ENCODE data around the gene LRRC26.
"Not testable (repeated sequence)": the region's sequence is repeated elsewhere in the genome, so short reads cannot be mapped to it uniquely, and the experiment has no call there.

LRRC26 gene

DNA sequence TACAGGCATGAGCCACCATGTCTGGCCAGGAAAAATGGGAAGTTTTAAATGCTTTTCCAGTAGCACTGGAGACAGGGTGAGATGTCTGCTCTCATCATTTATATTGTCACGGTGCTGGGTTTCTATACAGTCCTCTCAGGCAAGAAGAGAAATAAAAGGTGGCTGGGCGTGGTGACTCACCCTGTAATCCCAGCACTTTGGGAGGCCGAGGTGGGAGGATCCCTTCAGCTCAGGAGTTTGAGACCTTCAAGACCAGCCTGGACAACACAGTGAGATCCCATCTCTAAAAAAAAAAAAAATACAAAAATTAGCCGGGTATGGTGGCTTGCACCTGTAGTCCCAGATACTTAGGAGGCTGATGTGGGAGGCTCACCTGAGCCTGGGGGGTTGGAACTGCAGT is 35.7 kb downstream of the LRRC26 start:
- no peak for DNase-seq

DNA sequence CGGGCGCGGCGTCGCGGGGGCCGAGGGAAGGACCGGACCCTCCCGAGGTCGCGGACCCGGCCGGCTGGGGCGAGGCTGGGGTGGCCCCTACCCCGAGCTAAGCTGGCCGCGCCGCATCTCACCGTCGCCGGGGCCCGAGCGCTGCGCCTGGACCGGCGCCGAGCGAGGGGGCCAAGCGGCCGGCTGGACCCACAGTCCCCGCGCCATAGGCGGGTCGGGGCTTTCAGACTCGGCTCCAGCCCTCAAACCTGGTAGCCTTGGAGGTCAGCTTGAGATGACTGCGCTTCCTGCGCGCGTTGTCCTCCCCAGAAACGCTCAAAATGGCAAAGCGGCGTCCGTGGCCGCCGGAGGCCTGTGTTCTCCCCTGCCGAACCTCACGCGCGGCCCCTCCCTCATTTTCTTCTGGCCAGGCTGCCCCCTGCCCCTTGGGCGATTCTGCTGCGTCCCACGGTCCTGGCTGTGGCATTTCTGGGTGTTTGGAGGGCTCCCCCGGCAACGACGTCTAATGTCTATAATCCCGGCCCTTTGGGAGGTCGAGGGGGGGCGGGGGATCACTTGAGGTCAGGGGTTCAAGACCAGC is 39.6 kb downstream of the LRRC26 start:
- no peak for DNase-seq

DNA sequence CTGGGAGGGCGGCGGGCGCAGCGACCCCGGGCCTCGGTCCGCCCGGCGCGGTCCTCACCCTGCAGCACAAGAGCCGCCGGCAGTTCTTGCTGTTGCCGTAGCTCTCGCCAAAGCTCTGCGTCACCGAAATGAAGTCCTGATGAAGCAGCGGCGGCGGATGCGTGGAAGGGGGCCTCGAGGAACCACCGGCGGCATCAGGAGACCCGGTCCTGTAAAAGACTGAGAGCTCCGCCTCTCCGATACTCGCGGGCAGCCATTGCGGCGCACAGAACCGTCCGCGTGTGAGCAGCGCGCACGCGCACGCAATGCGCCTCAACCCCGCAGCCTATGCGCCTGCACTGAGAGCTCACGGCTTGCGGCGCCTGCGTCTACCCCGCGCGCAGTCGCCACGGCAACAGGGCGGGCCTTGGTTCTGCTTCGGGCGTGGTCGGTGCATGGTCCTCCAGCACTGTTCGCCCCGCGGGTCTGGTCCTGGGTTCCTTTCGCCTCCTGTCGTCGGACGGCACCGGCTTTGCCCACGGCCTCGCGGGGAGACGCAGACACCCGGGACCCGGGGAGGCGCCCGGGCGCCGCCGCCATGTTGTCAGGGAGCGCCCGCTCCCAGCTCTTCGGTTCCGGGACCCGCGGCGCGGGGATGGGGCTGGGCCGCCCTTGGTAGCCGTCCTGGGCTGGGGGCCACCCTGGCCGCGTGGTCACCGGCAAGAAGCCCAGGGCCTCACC is 40.2 kb downstream of the LRRC26 start:
- peak; percentile 92 to 96 (median 95) for DNase-seq

DNA sequence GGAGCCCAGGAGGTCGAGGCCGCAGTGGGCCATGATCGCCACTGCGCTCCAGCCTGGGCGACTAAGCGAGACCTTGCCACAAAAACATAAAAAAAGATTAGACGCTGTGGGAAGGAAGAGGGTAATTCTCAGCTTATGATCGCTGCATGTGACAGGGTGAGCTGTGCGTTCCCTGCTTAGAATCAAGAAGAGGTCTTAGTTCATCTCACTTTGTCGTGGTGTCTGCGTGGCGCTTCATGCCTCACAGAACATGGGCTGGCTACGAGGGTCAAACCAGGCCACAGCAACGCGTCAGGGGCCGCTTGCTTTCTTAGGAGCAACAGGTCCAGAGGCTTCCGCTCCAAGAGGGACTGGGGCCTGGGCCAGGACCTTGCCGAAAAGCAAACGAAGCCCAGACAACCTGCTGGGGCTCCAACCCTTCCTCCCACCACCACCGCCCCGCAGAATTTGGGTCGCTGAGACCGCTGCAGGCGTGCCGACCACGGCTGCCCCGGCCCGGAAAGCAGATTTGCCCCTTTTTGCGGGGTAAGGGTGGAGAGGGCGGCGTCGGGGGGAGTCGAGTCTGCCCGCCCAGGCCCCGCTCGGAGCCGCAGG is 40.9 kb downstream of the LRRC26 start:
- DNase-seq = no peak

DNA sequence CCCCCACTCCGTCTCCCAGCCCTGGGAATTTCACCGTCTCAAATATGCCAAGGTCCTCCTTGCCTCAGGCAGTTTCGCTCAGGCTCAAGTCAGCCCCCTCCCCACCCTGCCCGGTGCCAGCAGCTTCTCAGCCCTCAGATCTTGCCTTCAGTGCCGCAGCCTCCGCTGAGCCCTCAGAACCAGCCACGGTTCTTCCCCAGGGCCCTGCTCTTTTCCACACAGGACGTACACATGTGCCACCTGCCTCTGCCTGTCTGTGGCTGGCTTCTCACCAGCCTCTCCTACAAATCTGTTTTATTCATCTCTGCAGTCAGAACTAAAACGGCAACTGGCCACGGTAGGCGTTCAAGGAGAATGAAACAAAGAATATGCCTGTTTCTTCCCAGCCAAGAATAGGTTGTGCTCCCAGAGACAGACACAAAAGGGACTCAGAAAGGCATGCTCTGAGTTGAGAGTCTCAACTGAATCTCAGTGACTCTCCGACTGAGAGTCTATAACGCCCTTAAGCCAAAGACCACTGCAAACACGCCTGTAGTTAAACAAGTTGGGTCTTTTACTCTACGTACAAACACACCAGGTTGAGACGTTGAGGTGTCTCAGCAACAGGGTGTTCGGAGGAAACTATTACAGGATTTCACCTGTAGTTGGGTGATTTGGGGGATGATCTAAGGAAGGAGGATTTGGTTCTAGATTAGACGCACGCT is 41.5 kb downstream of the LRRC26 start:
- DNase-seq = no peak

DNA sequence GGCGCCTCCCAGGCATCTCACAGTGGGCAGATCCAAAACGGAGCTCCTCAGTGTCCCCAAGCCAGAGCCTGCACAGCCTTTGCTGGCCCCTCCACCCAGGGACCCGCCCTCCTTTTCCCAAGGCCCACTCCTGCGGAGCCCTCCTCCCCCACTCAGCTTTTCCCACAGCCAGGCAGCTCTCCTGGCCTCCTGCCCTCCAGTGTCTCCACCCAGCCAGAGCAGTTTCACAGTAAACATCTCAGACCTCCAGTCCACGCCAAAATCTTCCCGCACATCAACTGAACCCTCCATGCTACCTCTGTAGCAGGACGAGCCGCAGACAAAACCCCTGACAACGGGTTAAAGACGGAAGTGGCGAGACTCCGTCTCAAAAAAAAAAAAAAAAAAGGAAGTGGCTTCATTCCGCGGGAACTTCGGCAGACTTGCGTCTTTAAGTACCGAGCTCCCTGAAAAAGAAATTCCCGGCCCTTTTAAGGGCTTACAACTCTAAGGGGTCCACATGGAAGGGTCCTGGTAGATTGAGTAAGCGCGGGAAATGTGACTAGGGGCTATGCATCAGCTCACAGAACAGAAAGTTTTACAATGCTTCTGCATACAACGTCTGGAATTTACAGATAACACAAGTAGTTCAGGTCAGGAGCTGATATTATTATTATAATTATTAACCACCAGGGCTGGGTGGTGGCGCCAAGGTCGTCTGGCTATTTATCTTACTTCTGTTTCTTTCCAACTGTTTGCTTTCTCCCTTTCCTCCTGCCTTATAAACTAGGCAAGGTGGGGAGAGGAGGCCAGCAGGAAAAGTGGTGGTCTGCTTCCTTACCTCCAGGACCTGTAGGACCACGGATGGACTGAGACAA is 42.3 kb downstream of the LRRC26 start:
- DNase-seq = peak; percentile 75 to 81 (median 81)

DNA sequence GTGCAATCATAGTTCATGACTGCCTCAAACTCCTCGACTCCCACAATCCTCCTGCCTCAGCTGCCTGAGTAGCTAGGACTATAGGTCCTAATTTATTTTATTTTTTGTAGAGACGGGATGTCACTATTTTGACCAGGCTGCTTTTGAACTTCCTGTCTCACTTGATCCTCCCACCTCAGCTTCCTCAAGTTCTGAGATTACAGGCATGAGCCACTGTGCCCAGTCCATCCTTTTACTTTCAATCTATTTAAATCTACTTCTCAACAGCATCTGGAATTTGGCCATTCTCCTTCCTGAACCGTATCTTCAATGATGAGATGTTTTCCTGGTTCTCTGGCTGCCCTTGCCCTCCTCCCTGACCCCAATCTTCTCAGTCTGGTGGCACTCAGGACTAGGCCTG is 43.1 kb downstream of the LRRC26 start:
- peak in 2 of 3 donors; percentile 35 to 37 for DNase-seq

DNA sequence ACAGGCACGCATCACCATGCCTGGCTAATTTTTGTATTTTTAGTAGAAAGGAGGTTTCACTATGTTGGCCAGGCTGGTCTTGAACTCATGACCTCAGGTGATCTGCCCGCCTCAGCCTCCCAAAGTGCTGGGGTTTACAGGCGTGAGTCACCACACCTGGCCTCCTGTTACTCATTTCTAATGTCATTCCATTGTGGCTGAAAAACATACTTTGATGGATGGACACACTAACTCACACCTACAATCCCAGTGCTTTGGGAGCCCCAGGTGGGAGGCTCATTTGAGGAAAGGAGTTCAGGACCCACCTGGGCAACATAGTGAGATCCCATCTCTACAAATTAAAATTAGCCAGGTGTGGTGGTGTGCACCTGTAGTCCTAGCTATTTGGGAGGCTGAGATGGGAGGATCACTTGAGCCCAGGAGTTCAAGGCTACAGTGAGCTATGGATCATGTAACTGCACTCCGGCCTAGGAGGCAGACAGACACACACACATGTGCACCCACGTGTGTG is 45.8 kb downstream of the LRRC26 start:
- not testable (repeated sequence) for DNase-seq

DNA sequence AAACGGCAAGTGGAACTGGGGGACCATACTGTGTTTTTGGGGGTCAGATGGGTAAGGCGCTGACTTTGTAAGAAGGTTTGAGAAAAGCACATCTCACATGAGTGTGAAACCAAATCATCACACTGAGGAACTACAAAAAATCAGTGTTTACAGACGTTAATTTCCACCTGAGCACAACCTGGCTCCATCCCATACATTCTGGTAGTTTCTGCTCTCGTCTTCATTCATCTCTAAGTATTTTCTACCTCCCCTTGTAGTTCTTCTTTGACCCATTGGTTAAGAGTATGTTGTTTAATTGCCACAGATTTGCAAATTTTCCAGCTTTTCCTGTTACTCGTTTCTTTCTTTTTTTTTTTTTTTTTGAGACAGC is 46.4 kb downstream of the LRRC26 start:
- no peak for DNase-seq

DNA sequence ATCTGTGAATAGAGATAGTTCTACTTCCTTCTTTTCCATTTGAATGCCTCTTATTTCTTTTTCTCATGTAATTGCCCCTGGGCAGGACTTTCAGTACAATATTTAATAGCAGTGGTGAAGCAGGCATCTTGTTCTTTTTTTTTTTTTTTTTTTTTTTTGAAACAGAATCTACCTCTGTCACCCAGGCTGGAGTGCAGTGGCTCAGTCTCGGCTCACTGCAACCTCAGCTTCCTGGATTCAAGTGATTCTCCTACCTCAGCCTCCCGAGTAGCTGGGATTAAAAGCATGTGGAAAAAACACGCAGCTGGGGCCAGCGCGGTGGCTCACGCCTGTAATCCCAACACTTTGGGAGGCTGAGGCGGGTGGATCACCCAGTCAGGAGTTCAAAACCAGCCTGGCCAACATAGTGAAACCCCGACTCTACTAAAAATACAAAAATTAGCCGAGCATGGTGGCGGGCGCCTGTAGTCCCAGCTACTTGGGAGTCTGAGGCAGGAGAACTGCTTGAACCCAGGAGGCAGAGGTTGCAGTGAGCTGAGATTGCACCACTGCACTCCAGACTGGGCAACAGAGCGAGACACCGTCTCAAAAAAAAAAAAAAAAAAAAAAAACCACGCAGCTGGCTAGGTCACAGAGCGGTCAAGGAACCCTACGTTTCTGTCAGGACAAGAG is 46.9 kb downstream of the LRRC26 start:
- DNase-seq = not testable (repeated sequence)

DNA sequence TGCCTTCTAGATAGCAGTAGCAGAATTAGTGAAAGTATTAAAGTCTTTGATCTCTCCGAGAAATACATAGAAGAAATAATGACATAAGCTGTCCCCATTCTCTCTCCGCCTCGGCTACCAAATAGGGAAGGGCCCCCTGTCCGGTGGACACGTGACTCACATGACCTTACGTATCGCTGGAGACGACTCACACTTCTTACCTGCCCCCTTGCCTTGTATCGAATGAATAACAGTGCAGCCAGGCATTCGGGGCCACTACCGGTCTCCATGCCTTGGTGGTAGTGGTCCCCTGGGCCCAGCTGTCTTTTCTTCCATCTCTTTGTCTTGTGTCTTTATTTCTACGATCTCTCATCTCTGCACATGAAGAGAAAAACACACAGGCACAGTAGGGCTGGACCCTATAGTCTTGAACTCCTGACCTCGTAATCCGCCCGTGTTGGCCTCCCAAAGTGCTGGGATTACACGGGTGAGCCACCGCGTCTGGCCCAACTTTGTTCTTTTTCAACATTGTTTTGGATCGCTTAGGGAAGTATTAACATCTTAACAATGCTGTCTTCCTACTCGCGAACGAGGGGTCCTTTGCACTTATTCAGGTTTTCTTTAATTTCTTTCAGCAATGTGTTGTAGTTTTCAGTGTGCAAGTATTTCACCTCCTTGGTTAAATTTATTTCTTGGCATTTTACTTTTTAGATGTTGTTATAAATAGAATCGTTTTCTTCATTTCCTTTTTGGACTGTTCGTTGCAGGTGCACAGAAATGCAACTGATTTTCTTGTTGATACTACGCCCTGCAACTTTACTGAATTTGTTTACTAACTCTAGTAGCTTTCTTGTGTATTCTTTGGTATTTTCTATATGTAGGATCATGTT is 47.7 kb downstream of the LRRC26 start:
- DNase-seq = not testable (repeated sequence)

Measured in suppressor macrophage treated with lipopolysaccharide for 1 hour (primary cell).